Right ventricle myocardium superior (tissue), 1 donor: ENCODE data around the gene BRINP1. TPM values are rescaled to one million over a fixed set of nuclear protein-coding genes. Genes with fewer than 3 reads are reported as not detected.
"Not testable (repeated sequence)": the region's sequence is repeated elsewhere in the genome, so short reads cannot be mapped to it uniquely, and the experiment has no call there.

Source experiments
- ATAC-seq: fragments of 200-7000 bp; cut with Tn5 transposase; one replicate; pipeline ENCODE4 v1.9.1; 2020; ENCODE audit warnings: mild to moderate bottlenecking; ENCODE audit not compliant: poor library complexity
- DNase-seq: peaks from one replicate; pipeline ENCODE4 v3.0.0-alpha.2; 2020
- intact Hi-C: fragments of 100-400 bp; cut with DNase I; formaldehyde crosslinking; loops from one replicate; pipeline ENCODE4 v1.11.2; 2022
- total RNA-seq: library from RNA; stranded (reverse); fragmentation: NEBNext Ultra II Directional; extraction: Animal tissue kit (Norgen Biotek cat#: 25700); gene quantifications from one replicate; pipeline ENCODE4 v1.2.1, GENCODE V29; 2021
- donor health status: DM: no; HTN: yes; CAD: no; lungs with severe emphysema.

Gene BRINP1
- total RNA-seq, 1 donor from 2014 or later: 0.54 TPM

DNA sequence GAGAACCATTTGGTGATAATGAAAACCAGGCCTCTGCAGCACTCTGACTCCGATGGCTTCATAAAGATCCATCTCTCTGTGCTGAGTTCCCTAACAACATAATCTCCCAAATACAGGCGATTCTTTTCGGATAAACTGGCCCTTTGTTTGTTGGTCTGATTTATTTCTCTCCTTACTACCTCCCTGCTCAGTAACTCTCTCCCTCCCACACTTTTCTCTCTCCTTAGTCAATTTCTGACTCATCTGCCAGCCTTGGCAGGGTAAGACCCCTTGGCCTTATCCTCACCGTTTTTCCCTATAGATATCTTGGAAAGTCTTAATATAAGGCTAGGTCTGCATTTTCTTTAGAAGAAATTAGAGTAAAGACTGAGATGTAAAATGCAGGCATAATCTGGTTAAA is 128.7 kb downstream of the BRINP1 start:
- ATAC-seq (no peak), DNase-seq (no peak)
- intact Hi-C loops: no loop called here

DNA sequence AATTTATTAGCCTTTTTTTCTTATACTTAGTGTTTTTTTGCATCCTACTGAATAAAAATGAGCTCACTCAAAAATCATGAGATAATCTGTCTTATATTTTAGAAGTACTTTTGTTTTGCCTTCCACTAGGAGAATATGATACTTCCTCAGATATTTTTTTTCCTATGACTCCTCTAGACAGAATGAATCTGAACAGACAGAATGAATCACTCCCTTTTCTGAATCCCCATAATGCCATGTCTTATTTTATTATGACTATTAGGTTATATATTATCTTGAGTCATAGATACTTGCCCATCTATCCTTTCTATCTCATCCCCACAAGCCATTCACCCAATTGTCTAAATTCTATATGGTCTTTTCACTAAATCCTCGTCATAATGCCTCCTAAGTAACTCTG is 134.6 kb downstream of the BRINP1 start:
- intact Hi-C loops: no loop called here
- ATAC-seq (no peak), DNase-seq (no peak)

DNA sequence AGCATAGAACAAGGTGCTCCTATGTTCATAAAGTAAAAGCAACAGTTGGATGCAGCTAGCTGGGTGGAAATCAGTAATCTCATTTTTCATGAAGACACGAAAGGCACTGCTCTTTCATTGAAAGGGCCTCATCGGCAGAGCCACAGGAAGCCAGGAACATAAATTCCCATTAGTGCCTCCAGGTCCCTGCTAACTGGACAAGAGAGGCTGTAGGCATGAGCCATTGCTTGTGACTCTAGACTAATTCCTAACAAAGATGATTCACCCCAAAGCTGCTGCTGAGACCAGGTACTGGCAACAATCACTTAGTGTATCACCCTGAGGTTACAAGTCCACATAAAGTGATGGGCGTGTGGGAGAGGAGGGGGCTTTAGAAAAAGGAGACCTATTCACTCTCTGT is 141.8 kb downstream of the BRINP1 start:
- intact Hi-C loops: no loop called here
- no peak for ATAC-seq
- DNase-seq: no peak

DNA sequence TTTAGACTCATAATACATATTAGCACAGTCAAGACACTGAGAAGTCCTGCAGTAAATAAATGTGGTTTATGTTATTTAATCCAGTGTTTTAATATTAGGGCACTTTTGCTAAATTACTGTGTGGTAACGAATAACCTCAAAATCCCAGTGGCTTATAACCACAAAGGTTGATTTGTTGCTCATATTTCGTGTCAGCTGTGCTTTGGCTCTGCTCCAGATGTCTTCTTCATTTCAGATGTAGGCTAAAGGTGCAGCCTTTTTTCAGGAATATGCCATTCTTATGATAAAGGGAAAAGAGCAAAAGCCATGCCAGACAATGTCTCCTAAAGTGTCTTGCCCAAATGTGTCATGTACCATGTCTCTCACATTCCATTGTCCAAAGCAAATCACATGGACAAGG is 144.8 kb downstream of the BRINP1 start:
- intact Hi-C loops: no loop called here
- ATAC-seq: no peak
- no peak for DNase-seq

DNA sequence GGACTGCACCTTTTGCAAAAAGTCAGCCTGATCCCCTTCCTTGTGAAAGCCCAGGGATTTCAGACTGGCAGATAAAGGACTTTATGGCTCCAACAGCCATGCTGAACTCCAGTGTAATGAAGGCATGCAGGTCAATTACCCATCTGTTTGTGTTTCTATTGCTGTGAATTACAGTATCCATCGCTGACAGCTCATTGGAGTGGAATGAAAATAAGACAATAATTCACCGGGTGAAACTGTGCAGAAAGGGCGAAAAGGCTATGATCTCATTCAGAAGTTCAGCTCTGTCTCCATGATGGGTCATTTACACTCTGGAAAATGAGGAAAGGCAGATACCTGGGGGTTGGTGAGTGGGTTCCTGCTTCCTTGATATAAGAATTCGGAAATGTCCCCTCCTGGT is 148.0 kb downstream of the BRINP1 start:
- no peak for ATAC-seq
- no peak for DNase-seq
- intact Hi-C loops: no loop called here

DNA sequence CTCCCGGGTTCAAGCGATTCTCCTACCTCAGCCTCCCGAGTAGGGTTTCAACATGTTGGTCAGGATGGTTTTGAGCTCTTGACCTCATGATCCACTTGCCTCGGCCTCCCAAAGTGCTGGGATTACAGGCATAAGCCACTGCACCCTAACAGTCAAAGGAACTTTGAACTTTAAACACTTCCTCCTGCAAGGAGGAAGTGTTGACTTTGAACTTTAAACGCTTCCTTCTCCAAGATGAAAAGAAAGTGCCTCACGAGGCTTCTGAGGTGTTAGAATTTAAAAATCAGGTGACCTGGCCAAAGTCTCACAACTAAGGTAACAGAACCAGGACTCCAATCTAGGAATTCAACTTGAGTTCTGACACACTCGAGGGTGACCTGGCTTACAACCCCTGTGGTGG is 150.9 kb downstream of the BRINP1 start:
- intact Hi-C loops: no loop called here
- DNase-seq: no peak

DNA sequence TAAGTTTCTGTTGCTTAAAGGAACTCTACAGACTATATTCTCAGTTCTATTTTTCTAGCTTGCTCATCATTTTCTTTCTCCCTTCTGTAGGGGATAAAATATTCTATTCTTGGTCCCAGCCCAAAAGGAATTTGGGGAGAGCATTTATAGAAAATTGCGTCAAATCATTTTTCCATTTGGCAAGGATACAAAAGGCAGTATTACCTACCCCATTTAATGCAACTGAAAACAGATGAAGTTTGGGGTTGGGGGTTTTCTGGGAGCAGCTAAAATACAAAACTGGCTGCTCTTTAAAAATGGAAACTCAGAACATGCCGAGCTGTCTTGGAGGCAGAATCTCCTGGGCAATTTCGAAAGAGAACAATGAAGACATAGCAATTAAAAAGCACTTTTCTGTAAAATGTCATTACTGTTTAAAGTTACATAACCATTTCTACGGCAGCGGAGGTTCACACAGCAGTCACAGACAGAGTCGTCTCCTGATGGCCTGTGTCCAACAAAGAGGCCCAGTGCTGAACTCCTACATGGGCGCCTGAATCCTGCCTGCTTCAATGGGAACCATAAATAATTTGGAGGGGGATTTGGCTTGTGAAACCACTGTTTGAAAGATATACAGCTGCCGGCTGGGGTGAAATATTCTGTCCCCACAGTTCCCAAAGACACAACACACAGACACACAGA is 152.4 kb downstream of the BRINP1 start:
- intact Hi-C loops: no loop called here
- DNase-seq: peak; percentile 63
- ATAC-seq: peak; percentile 64

More for the DNA sequence above, 150.9 kb downstream of the BRINP1 start:
- ATAC-seq: no peak

DNA sequence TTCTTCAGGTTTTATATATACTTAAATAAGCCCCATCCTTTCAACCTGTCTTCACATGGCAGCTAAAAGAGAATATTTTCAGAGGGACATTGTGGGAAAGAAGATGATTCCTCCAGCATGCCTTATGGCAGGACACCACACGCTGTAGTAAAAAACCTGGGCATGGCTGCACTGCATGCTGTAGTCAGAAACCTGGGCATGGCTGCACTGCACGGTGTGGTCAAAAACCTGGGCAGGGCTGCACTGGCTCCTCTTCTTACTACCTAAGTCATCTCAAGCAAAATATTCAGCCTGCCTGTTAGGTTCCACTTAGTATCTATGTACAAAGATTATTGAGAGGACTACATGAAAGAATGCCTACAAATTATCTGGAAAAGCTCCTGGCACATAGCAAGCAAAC is 153.6 kb downstream of the BRINP1 start:
- DNase-seq (no peak), ATAC-seq (no peak)
- intact Hi-C loops: no loop called here

DNA sequence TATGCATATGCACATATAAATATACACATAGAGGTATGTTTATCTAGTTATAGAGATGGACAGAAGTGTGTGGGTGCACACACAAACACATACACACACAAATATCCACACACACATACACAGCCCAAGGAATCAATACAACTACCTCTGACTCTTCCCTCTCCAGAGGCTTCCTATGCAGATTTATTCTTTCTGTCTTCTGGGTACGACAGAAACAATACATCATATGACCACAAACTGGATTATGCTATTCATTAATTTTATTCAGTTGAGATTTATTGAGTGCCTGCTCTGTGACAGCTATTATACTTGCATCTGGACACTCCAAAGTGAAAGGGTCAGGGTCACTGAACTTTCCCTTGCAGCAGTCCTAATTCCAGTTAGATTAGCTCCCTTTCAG is 155.8 kb downstream of the BRINP1 start:
- no peak for DNase-seq
- intact Hi-C loops: no loop called here
- no peak for ATAC-seq

DNA sequence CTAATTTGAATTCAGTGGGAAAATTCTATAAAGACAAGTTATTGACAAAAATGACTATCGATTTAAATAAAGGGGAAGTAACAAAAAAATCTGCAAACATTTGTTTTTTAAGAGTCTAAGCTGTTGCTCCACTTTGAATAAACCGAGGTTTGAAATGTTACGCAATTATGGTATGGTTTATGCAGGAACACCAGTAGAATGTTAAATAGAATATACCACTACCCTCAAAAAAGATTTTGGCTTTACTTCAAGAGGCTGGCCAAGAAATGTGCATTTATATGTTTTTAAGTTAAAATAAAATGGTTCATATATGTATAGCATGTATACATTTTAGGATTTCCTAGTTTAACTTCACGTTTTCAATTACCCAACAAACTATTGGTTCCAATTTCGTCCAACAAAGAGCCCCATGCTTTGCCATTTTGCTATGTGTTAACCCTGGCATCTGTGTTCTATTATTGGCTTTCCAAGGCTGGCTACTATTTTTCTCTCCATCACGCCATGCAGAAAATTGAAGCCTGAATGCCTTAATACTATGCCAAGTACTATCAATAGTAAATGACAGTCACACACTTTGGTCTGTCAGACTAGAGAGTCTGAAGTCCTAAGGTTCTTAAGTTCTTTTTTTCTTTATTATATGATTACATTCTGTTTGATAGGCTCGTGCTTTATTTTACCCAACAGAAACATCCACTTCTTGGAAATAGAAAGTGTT is 171.2 kb downstream of the BRINP1 start:
- ATAC-seq (peak; percentile 49), DNase-seq (no peak)
- intact Hi-C loops: no loop called here

DNA sequence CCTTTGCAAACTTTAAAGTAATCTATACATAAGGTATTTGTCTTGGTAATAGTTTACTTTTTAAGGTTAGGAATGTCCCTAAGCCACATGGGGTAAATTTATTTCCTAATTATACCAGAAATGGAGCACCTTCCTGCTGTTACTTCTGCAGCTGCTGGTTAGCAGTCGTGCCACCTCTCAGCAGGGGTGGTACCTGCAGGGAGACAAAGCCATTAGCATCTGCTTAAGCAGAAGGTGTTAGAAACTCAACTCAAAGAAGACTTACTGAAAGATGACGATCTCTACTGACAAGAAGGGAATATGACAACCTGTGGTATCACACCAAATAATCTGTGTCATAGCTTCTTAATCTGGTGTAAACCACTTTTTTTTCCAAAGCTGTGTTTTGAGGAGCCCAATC is 173.7 kb downstream of the BRINP1 start:
- intact Hi-C loops: no loop called here
- DNase-seq (no peak), ATAC-seq (no peak)

DNA sequence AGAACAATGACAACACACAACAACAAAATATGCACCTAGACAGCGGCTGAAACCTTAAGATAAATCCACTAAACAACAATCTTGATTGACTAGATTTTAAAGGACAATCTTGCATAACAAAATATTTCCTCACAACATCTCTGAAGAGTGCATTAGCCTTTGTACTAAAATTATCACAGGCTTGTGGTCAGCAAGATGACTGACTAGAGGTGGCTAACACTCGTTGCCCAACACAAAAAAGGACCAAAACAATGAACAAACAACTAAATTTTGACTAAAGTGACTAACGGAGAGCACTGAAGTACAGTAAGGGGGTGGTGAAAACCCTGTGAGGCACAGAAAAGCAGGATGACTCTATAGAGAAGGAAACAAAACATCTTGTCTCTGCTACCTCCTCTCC is 183.9 kb downstream of the BRINP1 start:
- no peak for ATAC-seq
- intact Hi-C loops: no loop called here
- DNase-seq: no peak

DNA sequence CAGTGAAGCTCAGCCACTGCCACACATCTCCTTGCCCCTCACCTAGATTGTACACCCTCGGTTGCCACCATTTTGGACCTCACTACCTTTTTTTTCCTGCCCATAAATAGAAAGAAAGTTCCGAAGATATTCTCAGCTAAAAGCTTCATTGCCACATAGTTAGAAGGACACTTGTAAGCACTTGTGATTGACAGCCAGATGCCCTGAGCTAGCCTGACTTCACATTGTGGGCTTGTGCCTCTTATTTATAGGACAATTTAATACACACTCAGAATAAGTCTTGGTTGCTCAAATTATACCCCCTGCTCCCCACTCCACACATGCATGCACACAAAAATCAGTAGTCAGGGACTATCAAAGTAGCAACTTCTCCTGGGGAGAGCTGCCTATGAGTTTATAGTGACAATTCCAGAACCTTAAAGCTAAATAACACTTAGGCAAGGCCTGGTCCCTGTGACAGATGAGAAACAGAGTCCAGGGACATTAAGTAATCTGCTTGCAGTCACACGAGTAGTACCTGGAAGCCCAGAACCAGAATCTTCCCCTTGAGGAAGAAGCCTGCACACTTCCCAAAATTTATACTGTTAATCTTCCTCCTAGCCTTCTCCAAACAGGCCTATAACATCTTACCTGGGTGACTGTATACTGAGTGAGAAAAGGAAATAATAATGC is 184.8 kb downstream of the BRINP1 start:
- intact Hi-C loops: no loop called here
- DNase-seq (no peak), ATAC-seq (no peak)

DNA sequence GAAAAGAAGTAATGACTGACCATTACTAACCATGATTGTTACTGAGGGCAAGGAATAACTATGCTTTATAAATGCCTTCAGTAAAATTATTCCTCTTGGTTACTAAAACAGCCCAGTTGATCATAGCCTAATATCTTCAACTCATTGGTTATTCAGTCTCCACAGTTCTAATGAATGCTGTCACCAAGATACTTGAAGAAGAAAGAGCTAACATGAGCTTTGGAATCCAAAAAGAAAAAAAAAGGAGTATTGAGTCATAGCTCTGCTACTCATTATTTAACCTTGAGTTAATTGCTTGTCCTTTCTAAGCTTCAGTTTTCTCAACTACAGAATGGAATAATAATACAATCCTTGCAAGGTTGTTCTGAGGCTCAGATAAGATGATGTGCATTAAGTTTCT is 187.7 kb downstream of the BRINP1 start:
- ATAC-seq: no peak
- DNase-seq: no peak
- intact Hi-C loops: no loop called here

DNA sequence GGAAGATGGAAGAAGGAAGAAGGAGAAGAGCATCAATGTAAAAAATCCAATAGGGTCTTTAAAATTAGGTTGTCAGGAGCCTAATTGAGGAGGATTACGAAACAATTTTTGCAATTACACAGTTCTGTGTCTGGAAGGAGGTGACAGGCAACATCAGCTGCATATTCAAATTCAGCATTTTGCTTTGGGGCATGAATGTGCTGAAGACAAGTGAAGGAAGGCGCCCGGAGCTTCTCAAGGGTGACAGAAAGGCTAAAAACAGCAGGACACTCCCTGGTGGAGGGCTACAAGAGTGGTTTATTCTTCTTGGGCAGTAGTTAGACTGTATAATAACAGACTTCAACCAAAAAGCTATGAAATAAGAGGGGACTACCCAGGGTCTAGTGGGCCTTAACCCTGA is 188.3 kb downstream of the BRINP1 start:
- ATAC-seq (no peak), DNase-seq (no peak)
- intact Hi-C loops: no loop called here

DNA sequence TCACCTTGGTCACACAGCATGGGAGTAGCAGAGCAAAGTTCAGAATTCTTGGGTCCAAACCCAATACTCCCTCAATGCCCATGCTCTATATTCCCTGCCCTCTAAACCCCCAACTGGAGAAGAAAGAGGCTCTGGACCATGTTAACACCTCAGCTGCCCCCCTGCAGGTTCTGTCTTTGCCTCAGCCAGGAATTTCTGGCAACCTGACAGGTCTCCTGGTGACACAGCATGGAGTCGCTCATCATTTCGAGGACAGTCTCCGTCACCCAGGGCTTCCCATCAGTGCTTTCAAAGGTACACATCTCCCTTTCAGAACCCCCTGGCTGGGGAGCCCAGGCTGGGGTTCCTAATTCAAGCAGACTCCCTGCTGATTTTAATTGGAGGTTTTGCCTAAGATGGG is 189.5 kb downstream of the BRINP1 start:
- DNase-seq (no peak), ATAC-seq (no peak)
- intact Hi-C loops: no loop called here

DNA sequence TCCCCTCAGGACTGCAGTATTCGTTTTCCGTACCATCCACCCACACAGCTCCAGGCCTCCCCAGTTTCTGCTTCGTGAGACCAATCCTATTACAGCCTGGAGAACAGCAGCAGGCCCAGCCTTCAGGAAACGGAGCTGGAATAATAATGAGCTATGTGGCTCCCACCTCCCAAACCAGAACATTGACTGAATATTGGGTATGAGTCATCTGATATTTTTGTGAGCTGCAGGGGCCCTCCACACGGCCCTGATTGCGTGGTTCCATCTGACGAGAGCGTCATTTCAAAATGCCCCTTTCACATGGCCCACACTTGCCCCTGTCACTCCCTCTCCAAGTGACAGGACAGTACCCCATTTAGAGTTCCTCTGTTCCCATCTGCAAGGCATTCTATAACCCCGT is 192.0 kb downstream of the BRINP1 start:
- intact Hi-C loops: no loop called here
- ATAC-seq: no peak

DNA sequence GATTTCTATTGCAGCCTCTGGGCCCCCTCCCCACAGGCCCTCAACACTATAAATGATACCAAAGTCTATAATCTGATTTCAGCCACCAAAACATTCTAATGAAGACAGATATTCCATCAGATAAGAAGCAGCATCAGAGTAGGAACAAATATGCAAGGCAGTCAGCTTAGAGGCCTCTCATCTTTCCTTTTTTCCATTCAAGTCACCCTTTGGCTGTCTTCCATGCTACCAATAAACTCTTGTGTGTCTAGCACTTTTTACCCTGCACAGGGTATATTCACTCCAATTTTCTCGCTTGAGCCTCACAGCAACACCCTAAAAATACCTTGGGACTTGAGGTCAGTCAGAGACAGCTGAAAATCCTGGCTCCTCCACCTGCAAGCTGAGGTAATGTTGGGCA is 193.7 kb downstream of the BRINP1 start:
- intact Hi-C loops: no loop called here
- no peak for DNase-seq
- ATAC-seq: no peak

More for the DNA sequence above, 192.0 kb downstream of the BRINP1 start:
- no peak for DNase-seq

DNA sequence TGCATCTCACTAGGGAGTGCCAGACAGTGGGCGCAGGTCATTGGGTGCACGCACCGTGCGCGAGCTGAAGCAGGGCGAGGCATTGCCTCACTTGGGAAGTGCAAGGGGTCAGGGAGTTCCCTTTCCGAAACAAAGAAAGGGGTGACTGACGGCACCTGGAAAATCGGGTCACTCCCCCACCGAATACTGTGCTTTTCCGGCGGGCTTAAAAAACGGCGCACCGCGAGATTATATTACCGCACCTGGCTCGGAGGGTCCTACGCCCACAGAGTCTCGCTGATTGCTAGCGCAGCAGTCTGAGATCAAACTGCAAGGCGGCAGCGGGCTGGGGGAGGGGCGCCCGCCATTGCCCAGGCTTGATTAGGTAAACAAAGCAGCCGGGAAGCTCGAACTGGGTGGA is 200.0 kb downstream of the BRINP1 start:
- ATAC-seq, intact Hi-C loops: not testable (repeated sequence)
- peak; percentile 35 for DNase-seq

DNA sequence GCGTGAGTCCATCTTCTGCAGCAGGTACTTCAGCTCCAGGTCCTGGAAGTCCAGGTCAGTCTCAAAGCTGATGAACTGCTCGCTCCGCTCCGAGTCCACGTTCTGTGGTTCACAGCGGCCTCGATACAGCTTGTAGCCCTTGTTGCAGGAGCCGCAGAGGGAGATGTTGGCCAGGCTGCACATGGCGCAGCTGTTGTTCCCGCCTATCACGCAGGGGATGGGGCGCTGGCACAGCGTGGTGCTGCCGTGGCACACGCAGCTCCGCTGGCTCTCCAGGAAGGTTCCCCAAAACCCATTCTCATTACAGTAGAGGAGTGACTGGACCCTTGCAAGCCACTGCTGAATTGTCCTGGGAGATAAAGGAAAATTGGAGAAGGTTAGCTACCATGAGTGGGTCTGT is 201.4 kb downstream of the BRINP1 start:
- intact Hi-C loops: no loop called here
- ATAC-seq: no peak
- no peak for DNase-seq
